Measurements from ENCODE around the gene TSEN54. TPM values are rescaled to one million over a fixed set of nuclear protein-coding genes. Genes with fewer than 3 reads are reported as not detected.
A peak's percentile ranks its signal among the peaks of the same experiment; 100 is the strongest.

The TSEN54 gene
- total RNA-seq, 2 donors from 2014 or later = 29.7 to 50.7 TPM

DNA sequence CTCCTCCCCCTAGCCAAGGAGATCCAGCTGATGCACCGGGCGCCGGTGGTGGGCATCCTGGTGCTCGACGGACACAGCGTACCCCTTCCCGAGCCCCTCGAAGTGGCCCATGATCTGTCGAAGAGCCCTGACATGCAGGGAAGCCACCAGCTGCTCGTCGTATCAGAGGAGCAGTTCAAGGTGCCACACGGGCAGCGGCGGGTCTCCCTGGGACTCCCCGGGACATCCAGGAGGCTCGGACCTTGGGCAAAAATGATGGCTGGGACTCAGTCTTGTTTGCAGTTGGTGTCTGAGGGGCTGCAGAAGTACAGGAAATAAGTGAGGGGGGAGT, 55.5 kb downstream of the TSEN54 start:
- no peaks in the 10 kb centered on the region for H3K9me3 ChIP-seq
- intact Hi-C loops (cut with DNase I) = no loop called here
- peak overlapping the region in 1 of 2 donors; percentile 34 for H3K9ac ChIP-seq (ENCODE audit: low read depth in 2 of 2, low read length in 2 of 2)
- no peak overlapping the region for H3K4me3 ChIP-seq
- H3K4me1 ChIP-seq = no peaks in the 10 kb centered on the region
- no peak for DNase-seq
- H3K27ac ChIP-seq = no peak overlapping the region
- TF ChIP-seq, protein P1, sequence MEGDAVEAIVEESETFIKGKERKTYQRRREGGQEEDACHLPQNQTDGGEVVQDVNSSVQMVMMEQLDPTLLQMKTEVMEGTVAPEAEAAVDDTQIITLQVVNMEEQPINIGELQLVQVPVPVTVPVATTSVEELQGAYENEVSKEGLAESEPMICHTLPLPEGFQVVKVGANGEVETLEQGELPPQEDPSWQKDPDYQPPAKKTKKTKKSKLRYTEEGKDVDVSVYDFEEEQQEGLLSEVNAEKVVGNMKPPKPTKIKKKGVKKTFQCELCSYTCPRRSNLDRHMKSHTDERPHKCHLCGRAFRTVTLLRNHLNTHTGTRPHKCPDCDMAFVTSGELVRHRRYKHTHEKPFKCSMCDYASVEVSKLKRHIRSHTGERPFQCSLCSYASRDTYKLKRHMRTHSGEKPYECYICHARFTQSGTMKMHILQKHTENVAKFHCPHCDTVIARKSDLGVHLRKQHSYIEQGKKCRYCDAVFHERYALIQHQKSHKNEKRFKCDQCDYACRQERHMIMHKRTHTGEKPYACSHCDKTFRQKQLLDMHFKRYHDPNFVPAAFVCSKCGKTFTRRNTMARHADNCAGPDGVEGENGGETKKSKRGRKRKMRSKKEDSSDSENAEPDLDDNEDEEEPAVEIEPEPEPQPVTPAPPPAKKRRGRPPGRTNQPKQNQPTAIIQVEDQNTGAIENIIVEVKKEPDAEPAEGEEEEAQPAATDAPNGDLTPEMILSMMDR (IDR thresholded peaks at IDR 0.05) = no peak
- H3K36me3 ChIP-seq = no peaks in the 10 kb centered on the region
- H3K27me3 ChIP-seq = no peaks in the 10 kb centered on the region

DNA sequence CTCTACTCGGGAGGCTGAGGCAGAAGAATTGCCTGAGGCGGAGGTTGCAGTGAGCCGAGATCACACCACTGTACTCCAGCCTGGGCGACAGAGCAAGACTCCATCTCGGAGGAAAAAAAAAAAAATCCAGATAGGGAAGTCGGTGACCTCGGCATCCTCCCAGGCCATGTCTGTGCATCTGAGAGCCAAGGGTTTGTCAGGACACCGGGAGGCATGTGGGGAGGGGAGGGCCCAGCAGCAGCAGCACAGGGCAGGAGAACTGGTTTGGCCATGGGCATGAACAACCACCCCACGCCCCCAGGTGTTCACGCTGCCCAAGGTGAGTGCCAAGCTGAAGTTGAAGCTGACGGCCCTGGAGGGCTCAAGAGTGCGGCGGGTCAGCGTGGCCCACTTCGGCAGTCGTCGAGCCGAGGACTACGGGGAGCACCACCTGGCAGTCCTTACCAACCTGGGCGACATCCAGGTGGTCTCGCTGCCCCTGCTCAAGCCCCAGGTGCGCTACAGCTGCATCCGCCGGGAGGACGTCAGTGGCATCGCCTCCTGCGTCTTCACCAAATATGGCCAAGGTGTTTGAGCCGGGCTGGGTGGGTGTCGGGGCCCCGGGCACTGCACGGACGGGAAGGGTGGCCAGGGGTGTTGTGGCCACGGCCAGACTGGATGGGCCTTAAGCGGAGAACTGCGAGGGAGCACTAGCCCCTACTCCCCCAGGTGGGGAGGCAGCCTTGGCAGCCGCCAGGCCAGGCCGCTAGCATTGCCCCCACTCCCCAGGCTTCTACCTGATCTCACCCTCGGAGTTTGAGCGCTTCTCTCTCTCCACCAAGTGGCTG, 56.6 kb downstream of the TSEN54 start:
- H3K27me3 ChIP-seq = no peaks in the 10 kb centered on the region
- H3K9ac ChIP-seq (ENCODE audit: low read depth in 2 of 2, low read length in 2 of 2) = peak overlapping the region in 1 of 2 donors; percentile 8
- TF ChIP-seq, protein P1 (IDR thresholded peaks at IDR 0.05) = no peak
- H3K4me3 ChIP-seq = no peak overlapping the region
- intact Hi-C loops (cut with DNase I) = no loop called here
- H3K36me3 ChIP-seq = no peaks in the 10 kb centered on the region
- DNase-seq = no peak
- H3K4me1 ChIP-seq = no peaks in the 10 kb centered on the region
- H3K9me3 ChIP-seq = no peaks in the 10 kb centered on the region
- no peak overlapping the region for H3K27ac ChIP-seq

DNA sequence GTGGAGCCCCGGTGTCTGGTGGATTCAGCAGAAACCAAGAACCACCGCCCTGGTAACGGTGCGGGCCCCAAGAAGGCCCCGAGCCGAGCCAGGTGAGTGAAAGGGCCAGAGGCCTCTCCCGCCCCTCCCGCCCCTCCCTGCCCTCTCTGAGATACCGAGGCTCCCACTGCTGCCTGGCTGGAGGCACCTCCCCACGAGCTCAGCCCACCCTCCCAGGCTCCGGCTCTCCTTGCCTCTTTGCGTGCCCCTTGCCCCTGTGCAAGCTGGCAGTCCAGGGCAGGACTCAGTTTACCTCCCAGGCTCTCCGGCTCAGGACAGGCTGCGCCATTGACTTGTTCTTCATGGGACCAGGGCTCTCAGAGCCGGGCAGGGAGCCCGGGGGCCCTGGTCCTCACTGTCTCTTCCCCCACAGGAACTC, 57.2 kb downstream of the TSEN54 start:
- Histone ChIP-seq H3K9ac (ENCODE audit: low read depth in 2 of 2, low read length in 2 of 2) (no peak overlapping the region), H3K4me3 (no peak overlapping the region), H3K27ac (no peak overlapping the region), H3K9me3 (no peaks in the 10 kb centered on the region), H3K4me1 (no peaks in the 10 kb centered on the region), H3K27me3 (no peaks in the 10 kb centered on the region), H3K36me3 (no peaks in the 10 kb centered on the region)
- intact Hi-C loops (cut with DNase I) = no loop called here
- no peak for DNase-seq
- TF ChIP-seq, protein P1 (IDR thresholded peaks at IDR 0.05) = no peak

DNA sequence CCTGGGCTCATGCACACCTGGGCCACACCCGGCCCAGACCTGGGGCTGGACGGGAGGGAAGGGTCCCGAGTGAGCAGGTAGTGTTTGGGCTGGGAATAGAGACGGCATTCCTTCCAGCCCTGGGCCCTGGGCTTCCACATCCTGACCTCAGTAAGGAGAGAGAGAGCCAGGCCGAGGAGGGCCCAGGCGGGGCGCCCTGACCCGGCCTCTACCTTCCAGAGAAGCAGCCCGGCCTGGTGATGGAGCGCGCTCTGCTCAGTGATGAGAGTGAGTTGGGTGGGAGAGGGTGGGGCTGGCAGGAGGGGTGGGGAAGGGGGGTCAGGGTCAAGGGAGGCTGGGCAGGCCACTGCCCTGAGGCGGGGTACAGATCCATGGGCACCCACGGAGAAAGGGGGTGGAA, 57.7 kb downstream of the TSEN54 start:
- no peaks in the 10 kb centered on the region for H3K36me3 ChIP-seq
- H3K27me3 ChIP-seq = no peaks in the 10 kb centered on the region
- intact Hi-C loops (cut with DNase I) = no loop called here
- DNase-seq = no peak
- H3K4me1 ChIP-seq = peaks cover 2% of the 10 kb centered on the region
- H3K27ac ChIP-seq = no peak overlapping the region
- H3K9me3 ChIP-seq = no peaks in the 10 kb centered on the region
- TF ChIP-seq, protein P1 (IDR thresholded peaks at IDR 0.05) = no peak
- no peak overlapping the region for H3K9ac ChIP-seq (ENCODE audit: low read depth in 2 of 2, low read length in 2 of 2)
- no peak overlapping the region for H3K4me3 ChIP-seq

Small RNAs within 50 kb of the gene (microRNA-seq; reads per million reads assigned to microRNA genes)
- not detected for gene MIR6785

Other genes with a start within 250 kb of the TSEN54 start
- gene MIF4GD, start 245.3 kb upstream of the TSEN54 start, total RNA-seq = 10 to 100 TPM; 18.5 to 19.2 TPM
- 10 to 100 TPM in 1 of 2 donors, 1 to 10 TPM in 1; 9.8 to 24.8 TPM for gene SLC25A19, start 227.1 kb upstream of the TSEN54 start, total RNA-seq
- 100 to 1,000 TPM; 117 to 126 TPM for gene GRB2, start 110.8 kb upstream of the TSEN54 start, total RNA-seq
- 10 to 100 TPM; 88.3 to 95.7 TPM for gene TMEM94, start 59.9 kb upstream of the TSEN54 start, total RNA-seq
- gene CASKIN2, start 991 bp upstream of the TSEN54 start, total RNA-seq = 10 to 100 TPM; 26.5 to 28.6 TPM
- gene LLGL2, start 9.2 kb downstream of the TSEN54 start, total RNA-seq = 100 to 1,000 TPM; 401 to 497 TPM
- gene MYO15B, start 71.3 kb downstream of the TSEN54 start, total RNA-seq = 100 to 1,000 TPM; 210 to 462 TPM
- gene SMIM5, start 116.9 kb downstream of the TSEN54 start, total RNA-seq = 10 to 100 TPM in 1 of 2 donors, 1 to 10 TPM in 1; 5.1 to 39.9 TPM
- gene RECQL5, start 150.6 kb downstream of the TSEN54 start, total RNA-seq = 10 to 100 TPM; 18.7 to 43.1 TPM
- gene SAP30BP, start 150.8 kb downstream of the TSEN54 start, total RNA-seq = 10 to 100 TPM; 68.0 to 68.1 TPM
- gene ITGB4, start 204.9 kb downstream of the TSEN54 start, total RNA-seq = 100 to 1,000 TPM; 267 to 272 TPM
- gene GALK1, start 248.7 kb downstream of the TSEN54 start, total RNA-seq = 10 to 100 TPM; 21.3 to 23.6 TPM